NCI-H146 (cell line): ENCODE data around the gene CLCN4.

Experiments used
- DNase-seq: peaks from one replicate; lab custom pipeline; 2025; lab: John Stamatoyannopoulos, UW

The CLCN4 gene

GRCh38 chrX:10197279-10198210 lies 40.8 kb downstream of the CLCN4 start:
- DNase-seq = peak; percentile 78

- no peak for DNase-seq
Measured at GRCh38 chrX:10198254-10198653, 41.5 kb downstream of the CLCN4 start.

- DNase-seq = no peak
Measured at GRCh38 chrX:10199212-10199611, 42.4 kb downstream of the CLCN4 start.

- no peak for DNase-seq
Measured at GRCh38 chrX:10203617-10204016, 46.8 kb downstream of the CLCN4 start.

GRCh38 chrX:10206317-10206716 lies 49.5 kb downstream of the CLCN4 start:
- DNase-seq = no peak

- no peak for DNase-seq
Measured at GRCh38 chrX:10208281-10208856, 51.6 kb downstream of the CLCN4 start.

- DNase-seq = no peak
Measured at GRCh38 chrX:10208953-10209352, 52.2 kb downstream of the CLCN4 start.

- no peak for DNase-seq
Measured at GRCh38 chrX:10212395-10212794, 55.6 kb downstream of the CLCN4 start.

- no peak for DNase-seq
Measured at GRCh38 chrX:10213716-10214115, 56.9 kb downstream of the CLCN4 start.

GRCh38 chrX:10216208-10216607 lies 59.4 kb downstream of the CLCN4 start:
- no peak for DNase-seq

GRCh38 chrX:10217198-10217597 lies 60.4 kb downstream of the CLCN4 start:
- DNase-seq = no peak

- no peak for DNase-seq
Measured at GRCh38 chrX:10221651-10222050, 64.9 kb downstream of the CLCN4 start.

GRCh38 chrX:10223276-10223675 lies 66.5 kb downstream of the CLCN4 start:
- DNase-seq = no peak

GRCh38 chrX:10223781-10224180 lies 67.0 kb downstream of the CLCN4 start:
- no peak for DNase-seq

- DNase-seq = no peak
Measured at GRCh38 chrX:10230222-10230621, 73.4 kb downstream of the CLCN4 start.

- DNase-seq = no peak
Measured at GRCh38 chrX:10231461-10231860, 74.7 kb downstream of the CLCN4 start.

GRCh38 chrX:10233173-10233572 lies 76.4 kb downstream of the CLCN4 start:
- DNase-seq = no peak

GRCh38 chrX:10233696-10234095 lies 76.9 kb downstream of the CLCN4 start:
- no peak for DNase-seq

GRCh38 chrX:10235851-10236250 lies 79.1 kb downstream of the CLCN4 start:
- DNase-seq = no peak

- DNase-seq = no peak
Measured at GRCh38 chrX:10237241-10237640, 80.5 kb downstream of the CLCN4 start.

- no peak for DNase-seq
Measured at GRCh38 chrX:10239611-10240064, 82.9 kb downstream of the CLCN4 start.

- no peak for DNase-seq
Measured at GRCh38 chrX:10240918-10241317, 84.1 kb downstream of the CLCN4 start.

GRCh38 chrX:10242026-10242425 lies 85.3 kb downstream of the CLCN4 start:
- no peak for DNase-seq
